Left ventricle myocardium inferior (tissue), 1 donor: ENCODE data around the gene TOM1. TPM values are rescaled to one million over a fixed set of nuclear protein-coding genes. Genes with fewer than 3 reads are reported as not detected.

Source experiments
- DNase-seq: peaks from one replicate; pipeline ENCODE4 v3.0.0-alpha.2; 2020
- H3K27ac ChIP-seq: fragments of 200-600 bp; replicated peaks from 2 replicates; pipeline ENCODE4 v1.8.0; 2021
- H3K27me3 ChIP-seq: fragments of 200-600 bp; 2 replicates; pipeline ENCODE4 v1.8.0; 2021; ENCODE audit warnings: low read depth
- H3K36me3 ChIP-seq: fragments of 200-600 bp; 2 replicates; pipeline ENCODE4 v1.8.0; 2021
- H3K4me1 ChIP-seq: fragments of 200-600 bp; 2 replicates; pipeline ENCODE4 v1.8.0; 2021
- H3K4me3 ChIP-seq: fragments of 200-600 bp; 2 replicates; pipeline ENCODE4 v1.8.0; 2021; ENCODE audit warnings: mild to moderate bottlenecking, moderate library complexity
- H3K9me3 ChIP-seq: fragments of 200-600 bp; replicated peaks from 2 replicates; pipeline ENCODE4 v1.8.0; 2021
- CTCF ChIP-seq: fragments of 200-600 bp; IDR thresholded peaks from 2 replicates; pipeline ENCODE4 v1.8.0; 2021; ENCODE audit warnings: antibody characterized with exemption, mild to moderate bottlenecking, borderline replicate concordance
- intact Hi-C: fragments of 100-400 bp; cut with micrococcal nuclease; formaldehyde crosslinking; loops from one replicate; pipeline ENCODE4 v1.11.0; 2022
- total RNA-seq: library from RNA; stranded (reverse); fragmentation: NEBNext Ultra II Directional; extraction: Animal tissue kit (Norgen Biotek cat#: 25700); gene quantifications from one replicate; pipeline ENCODE4 v1.2.1, GENCODE V29; 2021
- donor health status: DM: no; HTN: yes; CAD: no; lungs with severe emphysema.

TOM1 gene
- total RNA-seq, 1 donor from 2014 or later, result 68.0 TPM

GRCh38 chr22:35275580-35275979 lies 24.1 kb upstream of the TOM1 start:
- H3K27ac ChIP-seq, result no peak overlapping the region
- intact Hi-C loops, result no loop called here
- no peaks in the 10 kb centered on the region for H3K9me3 ChIP-seq
- TF ChIP-seq CTCF, result no peak
- no peaks in the 10 kb centered on the region for H3K4me1 ChIP-seq
- no peak for DNase-seq
- no peaks in the 10 kb centered on the region for H3K27me3 ChIP-seq
- peaks cover 33% of the 10 kb centered on the region for H3K36me3 ChIP-seq
- H3K4me3 ChIP-seq, result no peak overlapping the region

- Histone ChIP-seq H3K4me1 (no peaks in the 10 kb centered on the region), H3K27me3 (no peaks in the 10 kb centered on the region), H3K9me3 (no peaks in the 10 kb centered on the region), H3K27ac (no peak overlapping the region), H3K4me3 (no peak overlapping the region), H3K36me3 (peaks cover 30% of the 10 kb centered on the region)
- TF ChIP-seq CTCF, result no peak
- intact Hi-C loops, result no loop called here
- DNase-seq, result no peak
Measured at GRCh38 chr22:35276019-35276418, 23.7 kb upstream of the TOM1 start.

DNA sequence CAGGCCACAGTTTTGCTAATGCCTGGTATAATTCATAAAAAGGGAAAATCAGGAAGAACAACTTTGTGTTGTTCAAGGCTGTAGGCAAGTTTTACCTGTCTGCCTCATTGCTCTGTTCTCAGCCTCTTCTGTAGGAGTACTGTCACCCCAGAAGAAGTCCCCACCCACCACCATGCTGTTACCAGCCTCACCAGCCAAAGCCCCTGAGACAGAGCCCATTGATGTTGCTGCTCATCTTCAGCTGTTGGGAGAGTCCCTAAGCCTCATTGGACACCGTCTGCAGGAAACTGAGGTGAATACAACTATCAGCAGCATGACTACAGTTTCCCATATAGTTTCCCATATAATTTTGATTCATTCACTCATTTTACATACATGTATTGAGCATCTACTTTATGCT lies 11.6 kb upstream of the TOM1 start:
- intact Hi-C loops, result no loop called here

GRCh38 chr22:35292786-35293185 lies 6.9 kb upstream of the TOM1 start:
- TF ChIP-seq CTCF, result no peak

More for the DNA sequence above, 11.6 kb upstream of the TOM1 start:
- H3K4me3 ChIP-seq, result no peak overlapping the region
- H3K9me3 ChIP-seq, result no peaks in the 10 kb centered on the region
- no peak for DNase-seq
- no peaks in the 10 kb centered on the region for H3K27me3 ChIP-seq
- TF ChIP-seq CTCF, result no peak
- peaks cover 94% of the 10 kb centered on the region for H3K36me3 ChIP-seq
- no peak overlapping the region for H3K27ac ChIP-seq
- no peaks in the 10 kb centered on the region for H3K4me1 ChIP-seq

GRCh38 chr22:35296051-35296450 lies 3.6 kb upstream of the TOM1 start:
- no peaks in the 10 kb centered on the region for H3K27me3 ChIP-seq
- intact Hi-C loops, result no loop called here
- no peak overlapping the region for H3K27ac ChIP-seq
- no peak for TF ChIP-seq CTCF
- DNase-seq, result no peak
- no peaks in the 10 kb centered on the region for H3K9me3 ChIP-seq
- H3K36me3 ChIP-seq, result peaks cover 40% of the 10 kb centered on the region
- no peak overlapping the region for H3K4me3 ChIP-seq
- H3K4me1 ChIP-seq, result peaks cover 23% of the 10 kb centered on the region

More at GRCh38 chr22:35292786-35293185, 6.9 kb upstream of the TOM1 start:
- Histone ChIP-seq H3K27me3 (no peaks in the 10 kb centered on the region), H3K4me3 (no peak overlapping the region), H3K4me1 (no peaks in the 10 kb centered on the region), H3K36me3 (peaks cover 73% of the 10 kb centered on the region), H3K9me3 (no peaks in the 10 kb centered on the region), H3K27ac (no peak overlapping the region)
- intact Hi-C loops, result no loop called here
- no peak for DNase-seq
